B cell (primary cell): ENCODE measurements around the gene SLC24A3. TPM values are rescaled to one million over a fixed set of nuclear protein-coding genes. Genes with fewer than 3 reads are reported as not detected.

Source experiments
- ATAC-seq: fragments of 200-7000 bp; cut with Tn5 transposase; one replicate; pipeline ENCODE4 v1.10.0; 2021; ENCODE audit warnings: low read depth, mild to moderate bottlenecking, moderate number of reproducible peaks, moderate library complexity
- CTCF ChIA-PET: fragments of 350-600 bp; sonication (Branson Sonifier 250); formaldehyde crosslinking; loops from one replicate; lab custom pipeline; 2021; ENCODE audit warnings: antibody characterized with exemption, inconsistent platforms; lab: Charles Lee
- POLR2A ChIA-PET: fragments of 350-600 bp; sonication (Branson Sonifier 250); formaldehyde crosslinking; loops from one replicate; lab custom pipeline; 2021; ENCODE audit warnings: antibody characterized with exemption; lab: Charles Lee
- DNase-seq: peaks from one replicate; pipeline ENCODE4 v3.0.0; 2013
- H2AFZ ChIP-seq: 2 replicates; pipeline ENCODE4 v1.6.1; 2012; ENCODE audit warnings: mild to moderate bottlenecking, low read depth, low read length; ENCODE audit not compliant: insufficient read depth, poor library complexity, severe bottlenecking
- H3K27ac ChIP-seq, 2 donors: 1 replicate in 1 of 2; 2 replicates in 1 of 2; pipeline ENCODE4 v1.5.1; 2012 to 2013; ENCODE audit warnings: low read length in 2 of 2, mild to moderate bottlenecking in 2 of 2, moderate library complexity in 1 of 2
- H3K27me3 ChIP-seq, 4 experiments: fragments of 200-600 bp in 1 of 4; sonication (generic) in 1 of 4; replicated peaks in 1 of 4; 1 replicate in 2 of 4; 2 replicates in 2 of 4; pipeline versions ENCODE4 v1.6.1 to v1.7.0; 2013 to 2016; ENCODE audit warnings: low read length in 3 of 4, mild to moderate bottlenecking in 2 of 4, mixed read lengths in 1 of 4, moderate library complexity in 1 of 4; ENCODE audit not compliant: insufficient read depth in 4 of 4, control insufficient read depth in 3 of 4; ENCODE audit errors: control extremely low read depth in 1 of 4
- H3K36me3 ChIP-seq, 2 experiments: replicated peaks in 1 of 2; 1 replicate in 1 of 2; 2 replicates in 1 of 2; pipeline versions ENCODE4 v1.6.1 to v1.7.1; 2013; ENCODE audit warnings: low read length in 1 of 2; ENCODE audit not compliant: insufficient read depth in 2 of 2, control insufficient read depth in 1 of 2; ENCODE audit errors: control extremely low read depth in 1 of 2, extremely low read depth in 1 of 2
- H3K4me1 ChIP-seq, 2 donors: fragments of 200-600 bp in 1 of 2; sonication (generic) in 1 of 2; 1 replicate in 1 of 2; 2 replicates in 1 of 2; pipeline versions ENCODE4 v1.5.1 to v1.6.1; 2013 to 2017; ENCODE audit warnings: low read length in 2 of 2; ENCODE audit not compliant: control insufficient read depth in 2 of 2, insufficient read depth in 2 of 2
- H3K4me2 ChIP-seq: replicated peaks from 2 replicates; pipeline ENCODE3; 2012; ENCODE audit warnings: mild to moderate bottlenecking, low read depth, low read length; ENCODE audit not compliant: poor library complexity, severe bottlenecking
- H3K4me3 ChIP-seq, 5 experiments: fragments of 200-600 bp in 1 of 5; sonication (generic) in 1 of 5; 1 replicate in 3 of 5; 2 replicates in 2 of 5; pipeline versions ENCODE4 v1.5.1 to v1.7.0; 2011 to 2016; ENCODE audit warnings: low read length in 4 of 5, mild to moderate bottlenecking in 4 of 5, low read depth in 2 of 5, control low read depth in 1 of 5, moderate library complexity in 1 of 5; ENCODE audit not compliant: insufficient read depth in 1 of 5; ENCODE audit errors: control extremely low read depth in 1 of 5, extremely low read depth in 1 of 5
- H3K79me2 ChIP-seq: fragments of 200-600 bp; sonication (generic); one replicate; pipeline ENCODE4 v1.6.0; 2016; ENCODE audit warnings: low read length; ENCODE audit not compliant: control insufficient read depth, insufficient read depth
- H3K9ac ChIP-seq: fragments of 200-600 bp; sonication (generic); 2 replicates; pipeline ENCODE4 v1.6.1; 2017; ENCODE audit warnings: mild to moderate bottlenecking, low read length, moderate library complexity
- H3K9me3 ChIP-seq, 3 donors: one replicate each; pipeline versions ENCODE4 v1.6.1 to v1.7.1; 2013; ENCODE audit warnings: low read length in 2 of 3; ENCODE audit not compliant: control insufficient read depth in 2 of 3, insufficient read depth in 1 of 3; ENCODE audit errors: control extremely low read depth in 1 of 3
- H4K20me1 ChIP-seq: 2 replicates; pipeline ENCODE4 v1.6.0; 2012; ENCODE audit warnings: mild to moderate bottlenecking, low read length; ENCODE audit not compliant: insufficient read depth, control insufficient read depth, poor library complexity, severe bottlenecking
- H3K27ac Mint-ChIP-seq: one replicate; pipeline ENCODE4 v1.8.0; 2021; ENCODE audit warnings: mixed read lengths
- H3K27me3 Mint-ChIP-seq: one replicate; pipeline ENCODE4 v1.8.0; 2021; ENCODE audit warnings: mixed read lengths
- H3K4me1 Mint-ChIP-seq: one replicate; pipeline ENCODE4 v1.8.0; 2021; ENCODE audit warnings: mixed read lengths
- H3K4me3 Mint-ChIP-seq: one replicate; pipeline ENCODE4 v1.8.0; 2021; ENCODE audit warnings: mixed read lengths
- H3K9me3 Mint-ChIP-seq: one replicate; pipeline ENCODE4 v1.8.0; 2022; ENCODE audit warnings: mixed read lengths; ENCODE audit not compliant: insufficient read depth
- CTCF ChIP-seq: fragments of 200-600 bp; IDR thresholded peaks from one replicate; pipeline ENCODE4 v1.8.0; 2022; ENCODE audit warnings: antibody characterized with exemption, mild to moderate bottlenecking
- EZH2 ChIP-seq: IDR thresholded peaks from 2 replicates; pipeline ENCODE4 v1.6.1; 2012; ENCODE audit warnings: borderline replicate concordance, low read depth, mild to moderate bottlenecking, moderate library complexity, low read length; ENCODE audit not compliant: insufficient read depth, poor library complexity, severe bottlenecking
- WGBS: methylation state at CpG from one replicate; pipeline ENCODE4 v1.1.5; 2013; ENCODE audit warnings: missing lambda C conversion rate; ENCODE audit not compliant: insufficient coverage; 5-methylcytosine and 5-hydroxymethylcytosine counted together
- intact Hi-C: fragments of 100-400 bp; cut with micrococcal nuclease; formaldehyde crosslinking; loops from one replicate; pipeline ENCODE4 v1.10.0; 2022
- polyA plus RNA-seq: library from polyadenylated mRNA; depleted of rRNA; stranded (reverse); fragments of >200 nt; gene quantifications from 2 replicates; pipeline ENCODE4 v1.2.3, GENCODE V29; 2012
- total RNA-seq, 2 donors: library from RNA; stranded (reverse); fragments of 120-200 nt in 1 of 2; gene quantifications; 1 replicate in 1 of 2; 2 replicates in 1 of 2; pipeline versions ENCODE4 v1.2.3 to v1.2.4, GENCODE V29; 2013 to 2022

Gene SLC24A3
- total and polyA plus RNA-seq, 2 donors (not counting 1 experiment from before 2014, with no cell fraction given), result not detected

- H3K36me3 ChIP-seq, result no peaks in the 10 kb centered on the region
- intact Hi-C loops, result no loop called here
- ChIA-PET POLR2A (no interaction called here), CTCF (interaction anchor here (1.6 kb wide), 1 partner anchor 452 kb away, joined by 3 read pairs; no protein-coding TSS in a partner anchor)
- DNase-seq, result no peak
- H3K79me2 ChIP-seq, result no peaks in the 10 kb centered on the region
- peaks cover 0 to 44% (median 16%) of the 10 kb centered on the region in 4 experiments for H3K27me3 ChIP-seq
- Mint-ChIP-seq H3K27me3 (peaks cover 53% of the 10 kb centered on the region), H3K9me3 (no peaks in the 10 kb centered on the region), H3K4me1 (peaks cover 13% of the 10 kb centered on the region), H3K27ac (no peak overlapping the region), H3K4me3 (peak overlapping the region; percentile 50)
- no peaks in the 10 kb centered on the region for H4K20me1 ChIP-seq
- H3K4me3 ChIP-seq, result no peak overlapping the region
- no peak overlapping the region for H2AFZ ChIP-seq
- TF ChIP-seq CTCF, result no peak
- TF ChIP-seq EZH2, result no peak
- 62% methylated on average over 3 of the region's 5 CpGs for WGBS
- no peak overlapping the region for H3K27ac ChIP-seq
- ATAC-seq, result no peak
- H3K4me2 ChIP-seq, result no peak overlapping the region
- peaks cover 0 to 5% (median 0%) of the 10 kb centered on the region in 3 donors for H3K9me3 ChIP-seq
- no peak overlapping the region for H3K9ac ChIP-seq
- peaks cover 0 to 4% of the 10 kb centered on the region in 2 donors for H3K4me1 ChIP-seq
Observed at GRCh38 chr20:19211252-19211651, 1.2 kb upstream of the SLC24A3 start.

- peaks cover 0 to 4% of the 10 kb centered on the region in 2 donors for H3K4me1 ChIP-seq
- DNase-seq (no peak), ATAC-seq (no peak)
- TF ChIP-seq EZH2 (no peak), CTCF (no peak)
- ChIA-PET CTCF (no interaction called here), POLR2A (no interaction called here)
- H3K9ac ChIP-seq, result no peak overlapping the region
- no peak overlapping the region for H3K27ac ChIP-seq
- intact Hi-C loops, result no loop called here
- Mint-ChIP-seq H3K9me3 (no peaks in the 10 kb centered on the region), H3K4me3 (peak overlapping the region; percentile 50), H3K27me3 (peaks cover 53% of the 10 kb centered on the region), H3K4me1 (peaks cover 13% of the 10 kb centered on the region), H3K27ac (no peak overlapping the region)
- peaks cover 0 to 5% (median 0%) of the 10 kb centered on the region in 3 donors for H3K9me3 ChIP-seq
- WGBS, result 3% methylated on average over 64 of the region's 66 CpGs
- H3K27me3 ChIP-seq, result peaks cover 0 to 44% (median 16%) of the 10 kb centered on the region in 4 experiments
- no peaks in the 10 kb centered on the region for H3K36me3 ChIP-seq
- H3K79me2 ChIP-seq, result no peaks in the 10 kb centered on the region
- H3K4me2 ChIP-seq, result peak overlapping the region; percentile 30
- no peak overlapping the region for H2AFZ ChIP-seq
- no peaks in the 10 kb centered on the region for H4K20me1 ChIP-seq
- no peak overlapping the region for H3K4me3 ChIP-seq
Observed at GRCh38 chr20:19211661-19212468, 577 bp upstream of the SLC24A3 start.
